Measurements from ENCODE around the gene POLR3B. TPM values are rescaled to one million over a fixed set of nuclear protein-coding genes. Genes with fewer than 3 reads are reported as not detected.

POLR3B gene
- total RNA-seq, 1 experiment from 2014 or later, result 12.9 TPM

DNA sequence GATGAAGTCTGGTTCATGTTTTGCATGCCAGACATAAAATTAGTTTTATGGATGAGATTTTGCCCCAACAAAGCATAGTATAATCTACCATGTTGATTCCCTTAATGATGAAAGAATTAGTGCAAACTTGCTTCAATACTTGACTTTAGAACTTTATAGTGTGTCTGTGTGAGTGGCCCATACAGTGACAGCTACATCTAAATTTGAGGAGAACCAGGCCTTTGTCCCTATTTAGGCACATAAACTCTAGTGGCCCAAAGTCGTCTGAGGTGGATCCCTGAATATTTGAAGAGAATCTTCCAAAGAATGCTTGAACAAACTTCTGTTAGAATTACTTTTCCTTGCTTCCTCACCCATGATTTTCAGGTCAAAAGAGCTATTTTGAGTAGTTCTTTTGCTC lies 70.4 kb downstream of the POLR3B start:
- Histone ChIP-seq H3F3A (ENCODE audit: insufficient read depth, low read depth) (no peaks in the 10 kb centered on the region; the same call in 1 of the 2 replicates), H3K4me1 (replicated peaks; ENCODE audit: insufficient read depth) (no peaks in the 10 kb centered on the region), H3K4me3 (no peak overlapping the region), H3K79me2 (ENCODE audit: low read depth) (no peaks in the 10 kb centered on the region), H2AFZ (no peak overlapping the region), H3K9me3 (ENCODE audit: insufficient read depth, low read depth) (no peaks in the 10 kb centered on the region), H3K9me2 (ENCODE audit: insufficient read depth) (no peaks in the 10 kb centered on the region; the same call in 1 of the 2 replicates), H3K36me3 (ENCODE audit: low read depth) (no peaks in the 10 kb centered on the region; the same call in none of the 2 replicates), H3K27ac (no peak overlapping the region), H3K4me2 (no peak overlapping the region), H3K27me3 (ENCODE audit: insufficient read depth, low read depth) (no peaks in the 10 kb centered on the region), H4K20me1 (ENCODE audit: insufficient read depth) (no peaks in the 10 kb centered on the region)
- POLR2A ChIA-PET (ENCODE audit: unreplicated experiment), result no interaction called here
- BruUV-seq (replicated peaks), result no TSS peak
- TF ChIP-seq, protein P1, sequence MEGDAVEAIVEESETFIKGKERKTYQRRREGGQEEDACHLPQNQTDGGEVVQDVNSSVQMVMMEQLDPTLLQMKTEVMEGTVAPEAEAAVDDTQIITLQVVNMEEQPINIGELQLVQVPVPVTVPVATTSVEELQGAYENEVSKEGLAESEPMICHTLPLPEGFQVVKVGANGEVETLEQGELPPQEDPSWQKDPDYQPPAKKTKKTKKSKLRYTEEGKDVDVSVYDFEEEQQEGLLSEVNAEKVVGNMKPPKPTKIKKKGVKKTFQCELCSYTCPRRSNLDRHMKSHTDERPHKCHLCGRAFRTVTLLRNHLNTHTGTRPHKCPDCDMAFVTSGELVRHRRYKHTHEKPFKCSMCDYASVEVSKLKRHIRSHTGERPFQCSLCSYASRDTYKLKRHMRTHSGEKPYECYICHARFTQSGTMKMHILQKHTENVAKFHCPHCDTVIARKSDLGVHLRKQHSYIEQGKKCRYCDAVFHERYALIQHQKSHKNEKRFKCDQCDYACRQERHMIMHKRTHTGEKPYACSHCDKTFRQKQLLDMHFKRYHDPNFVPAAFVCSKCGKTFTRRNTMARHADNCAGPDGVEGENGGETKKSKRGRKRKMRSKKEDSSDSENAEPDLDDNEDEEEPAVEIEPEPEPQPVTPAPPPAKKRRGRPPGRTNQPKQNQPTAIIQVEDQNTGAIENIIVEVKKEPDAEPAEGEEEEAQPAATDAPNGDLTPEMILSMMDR (conservative IDR thresholded peaks at IDR 0.05), result no peak
- TF ChIP-seq EZH2 (IDR thresholded peaks at IDR 0.05; ENCODE audit: low read depth), result no peak
- no peak for DNase-seq
- CTCF ChIA-PET, result no interaction called here
- intact Hi-C loops (cut with micrococcal nuclease; ENCODE audit: unreplicated experiment), result no loop called here

DNA sequence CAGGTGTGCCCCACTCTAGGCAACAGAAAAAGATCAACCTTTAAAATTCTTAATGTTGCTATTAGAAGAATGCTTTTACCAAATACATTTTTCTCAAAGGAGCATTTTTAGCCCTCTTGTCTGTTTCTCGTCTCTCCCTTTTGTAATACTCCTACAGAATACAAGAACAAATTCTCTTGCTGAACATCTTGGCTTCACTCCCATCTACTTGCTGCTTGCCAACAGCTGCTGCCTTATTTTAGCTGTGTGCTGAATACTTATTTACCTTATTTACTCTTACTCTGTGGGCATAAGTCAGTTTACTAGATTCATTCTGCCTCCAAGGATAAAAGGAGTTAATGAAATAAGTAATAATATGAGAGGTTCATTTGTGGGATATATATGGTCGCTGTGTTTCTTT lies 70.8 kb downstream of the POLR3B start:
- ChIA-PET CTCF (no interaction called here), POLR2A (ENCODE audit: unreplicated experiment) (no interaction called here)
- H4K20me1 ChIP-seq (ENCODE audit: insufficient read depth), result no peaks in the 10 kb centered on the region
- intact Hi-C loops (cut with micrococcal nuclease; ENCODE audit: unreplicated experiment), result no loop called here
- no peak for DNase-seq
- H3K27me3 ChIP-seq (ENCODE audit: insufficient read depth, low read depth), result no peaks in the 10 kb centered on the region
- no peak overlapping the region for H3K4me2 ChIP-seq
- no peaks in the 10 kb centered on the region; the same call in 1 of the 2 replicates for H3F3A ChIP-seq (ENCODE audit: insufficient read depth, low read depth)
- no peak overlapping the region for H2AFZ ChIP-seq
- no peak for TF ChIP-seq EZH2 (IDR thresholded peaks at IDR 0.05; ENCODE audit: low read depth)
- TF ChIP-seq, protein P1 (conservative IDR thresholded peaks at IDR 0.05), result no peak
- H3K36me3 ChIP-seq (ENCODE audit: low read depth), result no peaks in the 10 kb centered on the region; the same call in none of the 2 replicates
- no peaks in the 10 kb centered on the region for H3K4me1 ChIP-seq (replicated peaks; ENCODE audit: insufficient read depth)
- no peak overlapping the region for H3K27ac ChIP-seq
- no TSS peak for BruUV-seq (replicated peaks)
- H3K79me2 ChIP-seq (ENCODE audit: low read depth), result no peaks in the 10 kb centered on the region
- no peak overlapping the region for H3K4me3 ChIP-seq
- no peaks in the 10 kb centered on the region for H3K9me3 ChIP-seq (ENCODE audit: insufficient read depth, low read depth)
- H3K9me2 ChIP-seq (ENCODE audit: insufficient read depth), result no peaks in the 10 kb centered on the region; the same call in 1 of the 2 replicates

DNA sequence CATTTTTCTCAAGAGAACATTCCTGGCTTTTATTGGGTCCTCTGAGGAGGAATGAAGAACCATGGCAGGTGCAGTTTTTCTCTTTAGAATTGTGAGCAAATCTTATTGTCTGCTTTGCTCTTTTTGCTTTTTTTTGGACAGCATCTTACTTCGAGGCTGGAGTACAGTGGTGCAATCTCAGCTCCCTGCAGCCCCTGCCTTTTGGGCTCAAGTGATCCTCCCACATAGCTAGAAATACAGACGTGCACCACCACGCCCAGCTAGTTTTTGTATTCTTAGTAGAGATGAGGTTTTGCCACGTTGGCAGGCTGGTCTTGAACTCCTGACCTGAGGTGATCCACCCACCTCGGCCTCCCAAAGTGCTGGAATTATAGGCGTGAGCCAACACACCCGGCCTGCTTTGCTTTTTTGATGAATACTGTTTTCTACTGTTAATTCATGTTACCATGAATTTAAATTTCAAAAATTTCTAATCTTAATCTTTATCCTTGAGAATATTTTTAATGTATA lies 71.5 kb downstream of the POLR3B start:
- peaks cover under 1% of the 10 kb centered on the region for H3K36me3 ChIP-seq (ENCODE audit: low read depth)
- no peaks in the 10 kb centered on the region for H4K20me1 ChIP-seq (ENCODE audit: insufficient read depth)
- no peak overlapping the region for H2AFZ ChIP-seq
- no peaks in the 10 kb centered on the region for H3K4me1 ChIP-seq (replicated peaks; ENCODE audit: insufficient read depth)
- DNase-seq, result no peak
- no peaks in the 10 kb centered on the region for H3K9me3 ChIP-seq (ENCODE audit: insufficient read depth, low read depth)
- no peak overlapping the region for H3K27ac ChIP-seq
- no peaks in the 10 kb centered on the region; the same call in 1 of the 2 replicates for H3K9me2 ChIP-seq (ENCODE audit: insufficient read depth)
- TF ChIP-seq, protein P1 (conservative IDR thresholded peaks at IDR 0.05), result no peak
- no peak for TF ChIP-seq EZH2 (IDR thresholded peaks at IDR 0.05; ENCODE audit: low read depth)
- H3K4me2 ChIP-seq, result no peak overlapping the region
- intact Hi-C loops (cut with micrococcal nuclease; ENCODE audit: unreplicated experiment), result no loop called here
- BruUV-seq (replicated peaks), result no TSS peak
- no peaks in the 10 kb centered on the region for H3K79me2 ChIP-seq (ENCODE audit: low read depth)
- CTCF ChIA-PET, result no interaction called here
- no peaks in the 10 kb centered on the region for H3K27me3 ChIP-seq (ENCODE audit: insufficient read depth, low read depth)
- POLR2A ChIA-PET (ENCODE audit: unreplicated experiment), result no interaction called here
- H3K4me3 ChIP-seq, result no peak overlapping the region
- H3F3A ChIP-seq (ENCODE audit: insufficient read depth, low read depth), result no peaks in the 10 kb centered on the region; the same call in 1 of the 2 replicates
